ENCODE measurements around the gene DNAJB6. TPM values are rescaled to one million over a fixed set of nuclear protein-coding genes. Genes with fewer than 3 reads are reported as not detected.

DNAJB6 gene
- total RNA-seq, 1 experiment from 2014 or later: 124 TPM

GRCh38 chr7:157440346-157441022 lies 103.7 kb downstream of the DNAJB6 start:
- TF ChIP-seq CTCF (IDR thresholded peaks at IDR 0.05; ENCODE audit: unreplicated experiment): no peak
- no TSS peak for BruUV-seq (replicated peaks)
- H3K27me3 Mint-ChIP-seq (ENCODE audit: insufficient read depth, unreplicated experiment): peaks cover 9% of the 10 kb centered on the region
- intact Hi-C loops (cut with micrococcal nuclease): no loop called here
- H3K4me1 Mint-ChIP-seq (ENCODE audit: insufficient read depth, unreplicated experiment): no peaks in the 10 kb centered on the region
- POLR2A ChIA-PET: no interaction called here
- CTCF ChIA-PET: no interaction called here
- no peak overlapping the region for H3K4me3 Mint-ChIP-seq (ENCODE audit: unreplicated experiment)
- no peaks in the 10 kb centered on the region for H3K36me3 Mint-ChIP-seq (ENCODE audit: insufficient read depth, unreplicated experiment)
- no peak for DNase-seq (ENCODE audit: unreplicated experiment)
- no peak overlapping the region for H3K27ac Mint-ChIP-seq (ENCODE audit: low read depth, unreplicated experiment)
- peaks cover 13% of the 10 kb centered on the region for H3K9me3 Mint-ChIP-seq (ENCODE audit: unreplicated experiment)

- H3K4me1 Mint-ChIP-seq (ENCODE audit: insufficient read depth, unreplicated experiment): no peaks in the 10 kb centered on the region
- no peaks in the 10 kb centered on the region for H3K36me3 Mint-ChIP-seq (ENCODE audit: insufficient read depth, unreplicated experiment)
- H3K27ac Mint-ChIP-seq (ENCODE audit: low read depth, unreplicated experiment): no peak overlapping the region
- intact Hi-C loops (cut with micrococcal nuclease): no loop called here
- peaks cover 9% of the 10 kb centered on the region for H3K27me3 Mint-ChIP-seq (ENCODE audit: insufficient read depth, unreplicated experiment)
- POLR2A ChIA-PET: no interaction called here
- CTCF ChIA-PET: no interaction called here
- H3K9me3 Mint-ChIP-seq (ENCODE audit: unreplicated experiment): peaks cover 13% of the 10 kb centered on the region
- no peak overlapping the region for H3K4me3 Mint-ChIP-seq (ENCODE audit: unreplicated experiment)
- no peak for TF ChIP-seq CTCF (IDR thresholded peaks at IDR 0.05; ENCODE audit: unreplicated experiment)
- no TSS peak for BruUV-seq (replicated peaks)
- no peak for DNase-seq (ENCODE audit: unreplicated experiment)
Measured at GRCh38 chr7:157441023-157441399, 104.2 kb downstream of the DNAJB6 start.

- ChIA-PET CTCF (interaction anchor here (0.6 kb wide), 1 partner anchor 10 kb away, joined by 3 read pairs; no protein-coding TSS in a partner anchor), POLR2A (no interaction called here)
- H3K27me3 Mint-ChIP-seq (ENCODE audit: insufficient read depth, unreplicated experiment): peaks cover 9% of the 10 kb centered on the region
Measured at GRCh38 chr7:157442456-157442855, 105.7 kb downstream of the DNAJB6 start.

More at GRCh38 chr7:157442456-157442855, 105.7 kb downstream of the DNAJB6 start:
- no TSS peak for BruUV-seq (replicated peaks)
- DNase-seq (ENCODE audit: unreplicated experiment): no peak
- H3K9me3 Mint-ChIP-seq (ENCODE audit: unreplicated experiment): peaks cover 13% of the 10 kb centered on the region
- H3K4me1 Mint-ChIP-seq (ENCODE audit: insufficient read depth, unreplicated experiment): no peaks in the 10 kb centered on the region
- H3K36me3 Mint-ChIP-seq (ENCODE audit: insufficient read depth, unreplicated experiment): no peaks in the 10 kb centered on the region
- H3K4me3 Mint-ChIP-seq (ENCODE audit: unreplicated experiment): no peak overlapping the region
- no peak for TF ChIP-seq CTCF (IDR thresholded peaks at IDR 0.05; ENCODE audit: unreplicated experiment)
- intact Hi-C loops (cut with micrococcal nuclease): no loop called here
- H3K27ac Mint-ChIP-seq (ENCODE audit: low read depth, unreplicated experiment): no peak overlapping the region

Data from MCF 10A (cell line).